HG03565 (cell line): ENCODE data around the gene RAVER1.
"Not testable (repeated sequence)": the region's sequence is repeated elsewhere in the genome, so short reads cannot be mapped to it uniquely, and the experiment has no call there.

Source experiments
- ATAC-seq: cut with Tn5 transposase; IDR thresholded peaks from one replicate; pipeline ENCODE4 v1.9.1; 2021; ENCODE audit warnings: mild to moderate bottlenecking, moderate library complexity; ENCODE audit not compliant: unreplicated experiment

RAVER1 gene

GRCh38 chr19:10346509-10346908 is 13.2 kb upstream of the RAVER1 start:
- no peak for ATAC-seq

- no peak for ATAC-seq
These were observed 11.5 kb upstream of the RAVER1 start for GRCh38 chr19:10344780-10345179.

GRCh38 chr19:10343495-10343894 is 10.2 kb upstream of the RAVER1 start:
- no peak for ATAC-seq

GRCh38 chr19:10339977-10340376 is 6.6 kb upstream of the RAVER1 start:
- no peak for ATAC-seq

- no peak for ATAC-seq
These were observed 6.1 kb upstream of the RAVER1 start, which contains the start of gene ICAM3 for GRCh38 chr19:10339380-10339960. Gene ICAM3 (minus strand): TSS chr19:10339624. CDS start chr19:10339614, 10 bp downstream.

- ATAC-seq, result no peak
These were observed 5.6 kb upstream of the RAVER1 start for GRCh38 chr19:10338940-10339339.

GRCh38 chr19:10336725-10337124 is 3.4 kb upstream of the RAVER1 start:
- not testable (repeated sequence) for ATAC-seq

GRCh38 chr19:10335352-10335985 is 2.1 kb upstream of the RAVER1 start:
- no peak for ATAC-seq

GRCh38 chr19:10334588-10335351 is 1.4 kb upstream of the RAVER1 start:
- no peak for ATAC-seq

GRCh38 chr19:10333758-10334587 is 644 bp upstream of the RAVER1 start:
- ATAC-seq, result no peak

- no peak for ATAC-seq
These were observed 968 bp downstream of the RAVER1 start for GRCh38 chr19:10332158-10332964.

- ATAC-seq, result no peak
These were observed 3.8 kb downstream of the RAVER1 start for GRCh38 chr19:10329555-10329954.

- ATAC-seq, result no peak
These were observed 4.5 kb downstream of the RAVER1 start for GRCh38 chr19:10328558-10329429.

- no peak for ATAC-seq
These were observed 5.5 kb downstream of the RAVER1 start for GRCh38 chr19:10327793-10328192.

- no peak for ATAC-seq
These were observed 7.6 kb downstream of the RAVER1 start for GRCh38 chr19:10325732-10326131.

- no peak for ATAC-seq
These were observed 11.2 kb downstream of the RAVER1 start for GRCh38 chr19:10321874-10322835.

GRCh38 chr19:10321417-10321797 is 11.9 kb downstream of the RAVER1 start:
- no peak for ATAC-seq
